Neuronal stem cell (in vitro differentiated cells): ENCODE data around the gene ROBO1.
"Not testable (repeated sequence)": the region's sequence is repeated elsewhere in the genome, so short reads cannot be mapped to it uniquely, and the experiment has no call there.

Experiments
- DNase-seq: peaks from one replicate; pipeline ENCODE4 v3.0.0-alpha.2; 2013; ENCODE audit warnings: low spot score
- H2AFZ ChIP-seq: one replicate; pipeline ENCODE4 v1.6.1; 2013; ENCODE audit warnings: mild to moderate bottlenecking, low read length, inconsistent platforms
- H2AK5ac ChIP-seq: 2 replicates; pipeline ENCODE4 v1.6.1; 2013; ENCODE audit warnings: low read depth, mild to moderate bottlenecking, inconsistent platforms, low read length, moderate library complexity, mixed read lengths
- H2BK120ac ChIP-seq: 2 replicates; pipeline ENCODE4 v1.6.1; 2013; ENCODE audit warnings: low read depth, mild to moderate bottlenecking, inconsistent platforms, low read length, moderate library complexity, mixed read lengths
- H2BK12ac ChIP-seq: one replicate; pipeline ENCODE4 v1.6.1; 2013; ENCODE audit warnings: low read length, inconsistent platforms
- H2BK15ac ChIP-seq: 2 replicates; pipeline ENCODE4 v1.6.1; 2013; ENCODE audit warnings: mild to moderate bottlenecking, low read length, inconsistent platforms, mixed read lengths
- H2BK5ac ChIP-seq: one replicate; pipeline ENCODE4 v1.6.1; 2013; ENCODE audit warnings: inconsistent platforms, mild to moderate bottlenecking, low read length, moderate library complexity
- H3K14ac ChIP-seq: one replicate; pipeline ENCODE4 v1.6.1; 2013; ENCODE audit warnings: low read length, inconsistent platforms
- H3K18ac ChIP-seq: 2 replicates; pipeline ENCODE4 v1.6.1; 2013; ENCODE audit warnings: low read length, inconsistent platforms
- H3K23ac ChIP-seq: 2 replicates; pipeline ENCODE4 v1.6.1; 2013; ENCODE audit warnings: low read depth, mild to moderate bottlenecking, mixed read lengths, low read length, inconsistent platforms; ENCODE audit not compliant: poor library complexity
- H3K27ac ChIP-seq: replicated peaks from 3 replicates; pipeline ENCODE4 v1.5.1; 2013; ENCODE audit warnings: low read length, inconsistent platforms
- H3K27me3 ChIP-seq, 3 experiments: 2 replicates each; pipeline ENCODE4 v1.6.1; 2013; ENCODE audit warnings: low read length in 3 of 3, mild to moderate bottlenecking in 2 of 3, inconsistent platforms in 1 of 3, low read depth in 1 of 3, mixed read lengths in 1 of 3, moderate library complexity in 1 of 3; ENCODE audit not compliant: control insufficient read depth in 3 of 3, insufficient read depth in 3 of 3
- H3K36me3 ChIP-seq, 2 donors: replicated peaks in 1 of 2; 2 replicates each; pipeline ENCODE4 v1.6.1; 2013; ENCODE audit warnings: low read length in 2 of 2; ENCODE audit not compliant: control insufficient read depth in 2 of 2, insufficient read depth in 2 of 2
- H3K4ac ChIP-seq: 2 replicates; pipeline ENCODE4 v1.6.1; 2013; ENCODE audit warnings: inconsistent platforms, mild to moderate bottlenecking, low read length, moderate library complexity
- H3K4me1 ChIP-seq, 2 donors: 1 replicate in 1 of 2; 2 replicates in 1 of 2; pipeline ENCODE4 v1.6.1; 2013; ENCODE audit warnings: low read length in 2 of 2, low read depth in 1 of 2; ENCODE audit not compliant: control insufficient read depth in 2 of 2, insufficient read depth in 1 of 2
- H3K4me2 ChIP-seq: one replicate; pipeline ENCODE4 v1.6.1; 2013; ENCODE audit warnings: mild to moderate bottlenecking, low read length, inconsistent platforms; ENCODE audit not compliant: insufficient read depth, poor library complexity, severe bottlenecking
- H3K4me3 ChIP-seq, 2 donors: 2 replicates each; pipeline ENCODE4 v1.5.1; 2013; ENCODE audit warnings: low read length in 2 of 2, mild to moderate bottlenecking in 2 of 2, inconsistent platforms in 1 of 2, moderate library complexity in 1 of 2
- H3K79me1 ChIP-seq: one replicate; pipeline ENCODE4 v1.6.1; 2013; ENCODE audit warnings: low read depth, mild to moderate bottlenecking, inconsistent platforms, low read length, moderate library complexity
- H3K9ac ChIP-seq: one replicate; pipeline ENCODE4 v1.6.1; 2013; ENCODE audit warnings: mild to moderate bottlenecking, low read depth, low read length, inconsistent platforms; ENCODE audit not compliant: poor library complexity
- H3K9me3 ChIP-seq, 2 donors: replicated peaks in 1 of 2; 2 replicates each; pipeline versions ENCODE3 to v1.6.1; 2013; ENCODE audit warnings: low read length in 2 of 2, mild to moderate bottlenecking in 2 of 2, inconsistent platforms in 1 of 2, low read depth in 1 of 2, mixed read lengths in 1 of 2, moderate library complexity in 1 of 2; ENCODE audit not compliant: control insufficient read depth in 2 of 2, insufficient read depth in 1 of 2
- H4K8ac ChIP-seq: one replicate; pipeline ENCODE4 v1.6.1; 2013; ENCODE audit warnings: low read depth, mild to moderate bottlenecking, inconsistent platforms, low read length, moderate library complexity
- H4K91ac ChIP-seq: one replicate; pipeline ENCODE4 v1.6.1; 2013; ENCODE audit warnings: low read length, low read depth, mild to moderate bottlenecking, inconsistent platforms; ENCODE audit not compliant: poor library complexity
- WGBS, 2 donors: extraction: QIAGEN DNeasy Blood & Tissue Kit; methylation state at CpG; one replicate each; pipeline ENCODE4 v1.1.7; 2013; ENCODE audit warnings: missing lambda C conversion rate in 2 of 2, mixed read lengths in 1 of 2; ENCODE audit not compliant: insufficient read length in 2 of 2, insufficient replicate concordance in 1 of 2; ENCODE audit errors: extremely low coverage in 2 of 2; 5-methylcytosine and 5-hydroxymethylcytosine counted together

Gene ROBO1

DNA sequence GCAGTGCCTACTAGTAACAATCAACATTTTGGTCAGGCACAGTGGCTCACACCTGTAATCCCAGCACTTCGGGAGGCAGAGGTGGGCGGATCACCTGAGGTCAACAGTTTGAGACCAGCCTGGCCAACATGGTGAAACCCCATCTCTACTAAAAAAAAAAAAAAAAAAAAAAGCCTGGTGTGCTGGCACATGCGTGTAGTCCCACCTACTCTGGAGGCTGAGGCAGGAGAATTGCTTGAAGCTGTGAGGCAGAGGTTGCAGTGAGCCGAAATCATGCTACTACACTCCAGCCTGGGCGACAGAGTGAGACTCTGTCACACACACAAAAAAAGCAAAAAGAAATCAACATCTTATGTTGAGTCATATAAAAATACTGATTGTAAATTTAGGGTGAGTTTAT lies 1043.4 kb downstream of the ROBO1 start:
- H3K9ac ChIP-seq, H3K4ac ChIP-seq, H3K18ac ChIP-seq, H3K36me3 ChIP-seq, H2AFZ ChIP-seq, H3K14ac ChIP-seq, H3K23ac ChIP-seq, H2BK12ac ChIP-seq, DNase-seq, H3K27me3 ChIP-seq, H2BK120ac ChIP-seq, H3K4me3 ChIP-seq, H4K8ac ChIP-seq, H3K79me1 ChIP-seq, H3K4me2 ChIP-seq, H2AK5ac ChIP-seq, H4K91ac ChIP-seq, H3K9me3 ChIP-seq, H2BK5ac ChIP-seq, H2BK15ac ChIP-seq, H3K27ac ChIP-seq: not testable (repeated sequence)
- no CpG with 5 or more reads among the region's 5 CpGs for WGBS, 2 donors
- H3K4me1 ChIP-seq, result peaks cover 4 to 21% of the 10 kb centered on the region in 2 donors

DNA sequence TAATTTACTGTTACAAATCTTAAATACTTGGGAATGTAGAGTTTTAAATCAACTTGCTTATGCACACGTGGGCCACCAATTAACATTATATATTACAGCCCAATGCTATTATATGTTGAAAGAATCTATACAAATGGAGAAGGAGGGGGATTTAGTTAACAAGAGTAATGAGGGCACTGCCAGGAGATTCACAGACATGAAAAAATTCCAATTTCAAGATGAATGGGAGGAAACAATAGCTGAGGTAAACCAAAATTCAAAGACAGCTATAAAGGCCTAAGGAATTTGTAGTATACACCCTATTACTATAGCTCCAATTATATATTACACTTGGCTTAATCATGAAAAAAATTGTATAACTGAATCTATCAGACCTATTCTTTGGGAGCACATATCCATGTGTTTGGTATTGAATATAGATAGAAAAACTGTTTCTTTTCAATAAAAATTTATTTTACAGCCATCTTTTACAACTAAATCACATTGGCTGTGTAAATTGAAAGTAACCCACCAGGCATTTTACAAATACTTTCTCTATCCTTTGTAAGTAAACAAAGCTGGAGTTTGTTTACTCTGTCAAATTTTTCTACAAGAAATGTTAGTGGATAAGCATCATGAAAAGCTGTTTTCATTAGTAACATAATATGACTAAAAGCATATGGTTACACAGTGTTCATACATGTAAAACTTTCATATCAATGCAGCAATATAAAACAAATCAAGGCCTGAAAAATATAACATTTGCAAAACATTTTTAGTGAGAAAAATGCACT lies 1045.8 kb downstream of the ROBO1 start:
- H2BK5ac ChIP-seq, result no peak overlapping the region
- WGBS, 2 donors, result no CpG with 5 or more reads among the region's 1 CpG

GRCh38 chr3:78718707-78719106 lies 1049.1 kb downstream of the ROBO1 start:
- Histone ChIP-seq H4K8ac (no peak overlapping the region), H3K79me1 (no peaks in the 10 kb centered on the region), H3K4ac (no peak overlapping the region), H3K27me3 (no peaks in the 10 kb centered on the region), H2BK15ac (no peak overlapping the region), H2BK120ac (no peak overlapping the region), H3K4me3 (no peak overlapping the region), H3K14ac (no peak overlapping the region), H3K23ac (no peak overlapping the region), H2BK12ac (no peak overlapping the region), H3K36me3 (peaks cover 5 to 20% of the 10 kb centered on the region in 2 donors), H3K4me2 (no peak overlapping the region), H3K9me3 (no peaks in the 10 kb centered on the region), H3K27ac (no peak overlapping the region), H2AK5ac (no peak overlapping the region), H4K91ac (no peak overlapping the region), H3K9ac (no peak overlapping the region), H2AFZ (no peak overlapping the region), H2BK5ac (no peak overlapping the region), H3K18ac (no peak overlapping the region), H3K4me1 (peaks cover 0 to 4% of the 10 kb centered on the region in 2 donors)
- no peak for DNase-seq

More for the DNA sequence above, 1045.8 kb downstream of the ROBO1 start:
- peaks cover 0 to 17% of the 10 kb centered on the region in 2 donors for H3K4me1 ChIP-seq
- no peak for DNase-seq
- H2BK12ac ChIP-seq, result no peak overlapping the region
- H3K27ac ChIP-seq, result no peak overlapping the region
- H3K18ac ChIP-seq, result no peak overlapping the region
- H3K4me2 ChIP-seq, result no peak overlapping the region
- no peaks in the 10 kb centered on the region for H3K9me3 ChIP-seq
- H3K23ac ChIP-seq, result no peak overlapping the region
- H2BK15ac ChIP-seq, result no peak overlapping the region
- H3K14ac ChIP-seq, result no peak overlapping the region
- H3K36me3 ChIP-seq, result peaks cover 2 to 4% of the 10 kb centered on the region in 2 donors
- H3K4me3 ChIP-seq, result no peak overlapping the region
- H3K9ac ChIP-seq, result no peak overlapping the region
- H2AFZ ChIP-seq, result no peak overlapping the region
- no peaks in the 10 kb centered on the region for H3K27me3 ChIP-seq
- H3K4ac ChIP-seq, result no peak overlapping the region
- no peak overlapping the region for H2AK5ac ChIP-seq
- no peak overlapping the region for H2BK120ac ChIP-seq
- no peak overlapping the region for H4K91ac ChIP-seq
- H3K79me1 ChIP-seq, result no peaks in the 10 kb centered on the region
- no peak overlapping the region for H4K8ac ChIP-seq

- Histone ChIP-seq H3K14ac (no peak overlapping the region), H3K36me3 (peaks cover 5 to 20% of the 10 kb centered on the region in 2 donors), H2BK12ac (no peak overlapping the region), H3K9me3 (no peaks in the 10 kb centered on the region), H3K18ac (no peak overlapping the region), H3K4ac (no peak overlapping the region), H2BK5ac (no peak overlapping the region), H2BK120ac (no peak overlapping the region), H4K8ac (no peak overlapping the region), H3K27me3 (no peaks in the 10 kb centered on the region), H3K23ac (no peak overlapping the region), H2BK15ac (no peak overlapping the region), H3K27ac (no peak overlapping the region), H3K4me1 (peaks cover 0 to 4% of the 10 kb centered on the region in 2 donors), H2AK5ac (no peak overlapping the region), H4K91ac (no peak overlapping the region), H3K4me3 (no peak overlapping the region), H3K4me2 (no peak overlapping the region), H2AFZ (no peak overlapping the region), H3K79me1 (no peaks in the 10 kb centered on the region), H3K9ac (no peak overlapping the region)
- no CpG with 5 or more reads among the region's 5 CpGs for WGBS, 2 donors
- no peak for DNase-seq
These were observed 1050.8 kb downstream of the ROBO1 start for GRCh38 chr3:78717041-78717440.
